Neuronal stem cell (in vitro differentiated cells): ENCODE data around the gene RNF157.

ENCODE experiments used
- DNase-seq: peaks from one replicate; pipeline ENCODE4 v3.0.0-alpha.2; 2013; ENCODE audit warnings: low spot score
- H2AFZ ChIP-seq: one replicate; pipeline ENCODE4 v1.6.1; 2013; ENCODE audit warnings: mild to moderate bottlenecking, low read length, inconsistent platforms
- H2AK5ac ChIP-seq: 2 replicates; pipeline ENCODE4 v1.6.1; 2013; ENCODE audit warnings: low read depth, mild to moderate bottlenecking, inconsistent platforms, low read length, moderate library complexity, mixed read lengths
- H2BK120ac ChIP-seq: 2 replicates; pipeline ENCODE4 v1.6.1; 2013; ENCODE audit warnings: low read depth, mild to moderate bottlenecking, inconsistent platforms, low read length, moderate library complexity, mixed read lengths
- H2BK12ac ChIP-seq: one replicate; pipeline ENCODE4 v1.6.1; 2013; ENCODE audit warnings: low read length, inconsistent platforms
- H2BK15ac ChIP-seq: 2 replicates; pipeline ENCODE4 v1.6.1; 2013; ENCODE audit warnings: mild to moderate bottlenecking, low read length, inconsistent platforms, mixed read lengths
- H2BK5ac ChIP-seq: one replicate; pipeline ENCODE4 v1.6.1; 2013; ENCODE audit warnings: inconsistent platforms, mild to moderate bottlenecking, low read length, moderate library complexity
- H3K14ac ChIP-seq: one replicate; pipeline ENCODE4 v1.6.1; 2013; ENCODE audit warnings: low read length, inconsistent platforms
- H3K18ac ChIP-seq: 2 replicates; pipeline ENCODE4 v1.6.1; 2013; ENCODE audit warnings: low read length, inconsistent platforms
- H3K23ac ChIP-seq: 2 replicates; pipeline ENCODE4 v1.6.1; 2013; ENCODE audit warnings: low read depth, mild to moderate bottlenecking, mixed read lengths, low read length, inconsistent platforms; ENCODE audit not compliant: poor library complexity
- H3K27ac ChIP-seq: replicated peaks from 3 replicates; pipeline ENCODE4 v1.5.1; 2013; ENCODE audit warnings: low read length, inconsistent platforms
- H3K27me3 ChIP-seq, 3 experiments: 2 replicates each; pipeline ENCODE4 v1.6.1; 2013; ENCODE audit warnings: low read length in 3 of 3, mild to moderate bottlenecking in 2 of 3, inconsistent platforms in 1 of 3, low read depth in 1 of 3, mixed read lengths in 1 of 3, moderate library complexity in 1 of 3; ENCODE audit not compliant: control insufficient read depth in 3 of 3, insufficient read depth in 3 of 3
- H3K36me3 ChIP-seq, 2 donors: replicated peaks in 1 of 2; 2 replicates each; pipeline ENCODE4 v1.6.1; 2013; ENCODE audit warnings: low read length in 2 of 2; ENCODE audit not compliant: control insufficient read depth in 2 of 2, insufficient read depth in 2 of 2
- H3K4ac ChIP-seq: 2 replicates; pipeline ENCODE4 v1.6.1; 2013; ENCODE audit warnings: inconsistent platforms, mild to moderate bottlenecking, low read length, moderate library complexity
- H3K4me1 ChIP-seq, 2 donors: 1 replicate in 1 of 2; 2 replicates in 1 of 2; pipeline ENCODE4 v1.6.1; 2013; ENCODE audit warnings: low read length in 2 of 2, low read depth in 1 of 2; ENCODE audit not compliant: control insufficient read depth in 2 of 2, insufficient read depth in 1 of 2
- H3K4me2 ChIP-seq: one replicate; pipeline ENCODE4 v1.6.1; 2013; ENCODE audit warnings: mild to moderate bottlenecking, low read length, inconsistent platforms; ENCODE audit not compliant: insufficient read depth, poor library complexity, severe bottlenecking
- H3K4me3 ChIP-seq, 2 donors: 2 replicates each; pipeline ENCODE4 v1.5.1; 2013; ENCODE audit warnings: low read length in 2 of 2, mild to moderate bottlenecking in 2 of 2, inconsistent platforms in 1 of 2, moderate library complexity in 1 of 2
- H3K79me1 ChIP-seq: one replicate; pipeline ENCODE4 v1.6.1; 2013; ENCODE audit warnings: low read depth, mild to moderate bottlenecking, inconsistent platforms, low read length, moderate library complexity
- H3K9ac ChIP-seq: one replicate; pipeline ENCODE4 v1.6.1; 2013; ENCODE audit warnings: mild to moderate bottlenecking, low read depth, low read length, inconsistent platforms; ENCODE audit not compliant: poor library complexity
- H3K9me3 ChIP-seq, 2 donors: replicated peaks in 1 of 2; 2 replicates each; pipeline versions ENCODE3 to v1.6.1; 2013; ENCODE audit warnings: low read length in 2 of 2, mild to moderate bottlenecking in 2 of 2, inconsistent platforms in 1 of 2, low read depth in 1 of 2, mixed read lengths in 1 of 2, moderate library complexity in 1 of 2; ENCODE audit not compliant: control insufficient read depth in 2 of 2, insufficient read depth in 1 of 2
- H4K8ac ChIP-seq: one replicate; pipeline ENCODE4 v1.6.1; 2013; ENCODE audit warnings: low read depth, mild to moderate bottlenecking, inconsistent platforms, low read length, moderate library complexity
- H4K91ac ChIP-seq: one replicate; pipeline ENCODE4 v1.6.1; 2013; ENCODE audit warnings: low read length, low read depth, mild to moderate bottlenecking, inconsistent platforms; ENCODE audit not compliant: poor library complexity
- WGBS, 2 donors: extraction: QIAGEN DNeasy Blood & Tissue Kit; methylation state at CpG; one replicate each; pipeline ENCODE4 v1.1.7; 2013; ENCODE audit warnings: missing lambda C conversion rate in 2 of 2, mixed read lengths in 1 of 2; ENCODE audit not compliant: insufficient read length in 2 of 2, insufficient replicate concordance in 1 of 2; ENCODE audit errors: extremely low coverage in 2 of 2; 5-methylcytosine and 5-hydroxymethylcytosine counted together

Gene RNF157

DNA sequence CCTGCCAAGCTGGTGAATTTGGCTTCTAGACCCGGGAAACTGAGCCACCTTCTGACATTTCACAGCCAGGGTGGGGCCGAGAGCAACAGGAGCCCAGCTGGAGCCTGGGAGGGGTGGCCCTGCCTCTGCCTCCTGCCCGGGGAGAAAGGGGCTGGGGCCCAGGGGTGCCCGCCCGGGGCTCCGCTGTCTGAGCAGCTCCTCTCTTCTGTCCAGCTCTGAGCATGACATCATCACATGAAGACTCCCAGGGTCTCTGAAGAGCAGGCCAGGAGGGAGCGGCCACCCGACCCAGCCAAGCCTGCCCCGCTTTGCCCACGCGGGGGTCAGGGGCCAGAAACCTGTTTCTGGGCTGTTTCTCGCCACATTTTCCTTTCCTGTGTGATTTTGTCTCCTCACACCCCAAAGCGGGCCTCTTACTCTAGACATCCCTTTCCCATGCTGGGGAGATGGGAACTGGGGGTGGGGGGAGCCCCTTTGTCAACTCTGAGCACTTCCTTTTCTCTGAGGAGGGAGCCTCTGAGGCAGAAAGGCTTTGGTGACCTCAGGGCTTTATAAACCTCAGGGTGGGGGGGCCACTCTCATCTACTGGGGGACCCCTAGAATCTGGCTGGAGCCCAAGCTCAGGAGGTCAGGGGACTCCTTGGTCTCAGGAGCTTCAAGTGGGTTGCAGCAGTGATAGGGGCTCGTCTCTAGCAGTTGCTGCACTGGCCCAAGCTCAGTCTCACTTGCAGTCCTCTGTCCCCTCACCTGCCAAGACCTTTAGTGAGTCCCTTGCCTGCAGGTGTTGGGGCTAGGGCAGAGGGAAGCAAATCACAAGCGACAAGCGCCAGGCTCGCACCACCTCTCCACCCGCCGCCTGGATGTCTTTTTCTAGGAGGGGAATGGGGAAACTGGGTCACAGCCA lies 32.5 kb upstream of the RNF157 start:
- H2AK5ac ChIP-seq, result peak overlapping the region; percentile 81
- H3K4me2 ChIP-seq, result no peak overlapping the region
- H3K27ac ChIP-seq, result no peak overlapping the region
- peaks cover 18 to 21% of the 10 kb centered on the region in 2 donors for H3K4me1 ChIP-seq
- no peak overlapping the region for H3K4ac ChIP-seq
- peak overlapping the region; percentile 17 for H4K8ac ChIP-seq
- no peak overlapping the region for H3K14ac ChIP-seq
- H2AFZ ChIP-seq, result no peak overlapping the region
- H3K36me3 ChIP-seq, result peaks cover 12 to 45% of the 10 kb centered on the region in 2 donors
- no peak overlapping the region for H3K9ac ChIP-seq
- no CpG with 5 or more reads among the region's 19 CpGs for WGBS, 2 donors
- H3K79me1 ChIP-seq, result peaks cover 19% of the 10 kb centered on the region
- H2BK120ac ChIP-seq, result no peak overlapping the region
- peaks cover 0 to 5% of the 10 kb centered on the region in 2 donors for H3K9me3 ChIP-seq
- peak overlapping the region; percentile 39 for H2BK5ac ChIP-seq
- H3K23ac ChIP-seq, result peak overlapping the region; percentile 75
- no peak overlapping the region for H2BK15ac ChIP-seq
- no peak overlapping the region for H4K91ac ChIP-seq
- DNase-seq, result no peak
- H3K27me3 ChIP-seq, result no peaks in the 10 kb centered on the region
- peak overlapping the region; percentile 65 for H3K18ac ChIP-seq
- H3K4me3 ChIP-seq, result no peak overlapping the region
- no peak overlapping the region for H2BK12ac ChIP-seq

DNA sequence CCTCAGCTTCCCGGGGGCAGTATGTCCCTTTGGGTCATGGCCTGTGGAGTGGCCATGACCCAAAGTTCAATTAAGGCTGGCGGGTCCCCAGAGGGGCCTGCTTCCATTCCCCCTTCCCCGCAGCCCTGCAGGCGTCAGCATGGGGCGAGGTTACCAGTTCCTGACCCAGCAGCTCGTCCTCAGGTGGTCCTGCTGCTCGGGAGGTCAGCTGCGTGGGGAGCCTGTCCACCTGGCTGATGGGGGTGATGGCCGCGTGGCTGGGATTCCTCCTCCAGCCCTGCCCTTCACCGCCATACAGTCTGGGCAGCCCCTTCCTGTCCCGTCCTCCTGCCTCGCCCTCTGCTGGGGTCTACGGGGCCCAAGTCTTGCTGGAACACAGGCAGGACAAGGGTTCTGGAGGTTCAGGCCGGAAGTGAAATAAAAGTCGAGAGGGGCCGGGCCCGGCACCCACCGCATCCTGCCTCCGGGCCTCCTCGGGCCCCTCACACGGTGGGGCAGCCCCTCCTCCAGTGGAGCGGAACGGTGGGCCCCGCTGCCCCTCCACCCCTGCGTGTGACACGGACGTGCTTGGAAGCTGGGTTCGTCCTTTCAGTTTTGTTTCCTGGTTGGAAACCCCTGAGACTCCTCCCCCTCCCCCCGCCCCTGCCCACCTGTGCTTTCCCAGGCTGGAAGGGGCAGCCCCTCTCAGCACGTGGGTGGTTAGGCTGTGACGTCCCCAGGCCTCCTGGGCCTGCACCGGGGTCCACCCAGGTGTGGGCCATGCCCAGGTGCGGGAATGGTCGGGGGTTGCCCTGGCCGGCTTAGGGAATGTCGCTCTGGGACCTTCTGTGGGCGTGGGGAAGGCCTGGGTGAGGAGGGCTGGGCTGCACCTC lies 31.6 kb upstream of the RNF157 start:
- no peak overlapping the region for H3K4ac ChIP-seq
- H3K27me3 ChIP-seq, result no peaks in the 10 kb centered on the region
- H3K14ac ChIP-seq, result no peak overlapping the region
- peaks cover 0 to 1% of the 10 kb centered on the region in 2 donors for H3K9me3 ChIP-seq
- no CpG with 5 or more reads among the region's 38 CpGs for WGBS, 2 donors
- peak overlapping the region; percentile 65 for H3K18ac ChIP-seq
- peaks cover 19 to 22% of the 10 kb centered on the region in 2 donors for H3K4me1 ChIP-seq
- H2BK15ac ChIP-seq, result no peak overlapping the region
- H3K79me1 ChIP-seq, result peaks cover 16% of the 10 kb centered on the region
- H2BK120ac ChIP-seq, result no peak overlapping the region
- peak overlapping the region; percentile 2 for H2BK5ac ChIP-seq
- no peak overlapping the region for H4K91ac ChIP-seq
- peak overlapping the region; percentile 50 for H3K9ac ChIP-seq
- no peak overlapping the region for H4K8ac ChIP-seq
- no peak for DNase-seq
- no peak overlapping the region for H2AFZ ChIP-seq
- H3K4me2 ChIP-seq, result no peak overlapping the region
- peak overlapping the region; percentile 75 for H3K23ac ChIP-seq
- H3K4me3 ChIP-seq, result no peak overlapping the region
- H2AK5ac ChIP-seq, result peak overlapping the region; percentile 81
- H3K36me3 ChIP-seq, result peaks cover 8 to 48% of the 10 kb centered on the region in 2 donors
- no peak overlapping the region for H2BK12ac ChIP-seq
- no peak overlapping the region for H3K27ac ChIP-seq

DNA sequence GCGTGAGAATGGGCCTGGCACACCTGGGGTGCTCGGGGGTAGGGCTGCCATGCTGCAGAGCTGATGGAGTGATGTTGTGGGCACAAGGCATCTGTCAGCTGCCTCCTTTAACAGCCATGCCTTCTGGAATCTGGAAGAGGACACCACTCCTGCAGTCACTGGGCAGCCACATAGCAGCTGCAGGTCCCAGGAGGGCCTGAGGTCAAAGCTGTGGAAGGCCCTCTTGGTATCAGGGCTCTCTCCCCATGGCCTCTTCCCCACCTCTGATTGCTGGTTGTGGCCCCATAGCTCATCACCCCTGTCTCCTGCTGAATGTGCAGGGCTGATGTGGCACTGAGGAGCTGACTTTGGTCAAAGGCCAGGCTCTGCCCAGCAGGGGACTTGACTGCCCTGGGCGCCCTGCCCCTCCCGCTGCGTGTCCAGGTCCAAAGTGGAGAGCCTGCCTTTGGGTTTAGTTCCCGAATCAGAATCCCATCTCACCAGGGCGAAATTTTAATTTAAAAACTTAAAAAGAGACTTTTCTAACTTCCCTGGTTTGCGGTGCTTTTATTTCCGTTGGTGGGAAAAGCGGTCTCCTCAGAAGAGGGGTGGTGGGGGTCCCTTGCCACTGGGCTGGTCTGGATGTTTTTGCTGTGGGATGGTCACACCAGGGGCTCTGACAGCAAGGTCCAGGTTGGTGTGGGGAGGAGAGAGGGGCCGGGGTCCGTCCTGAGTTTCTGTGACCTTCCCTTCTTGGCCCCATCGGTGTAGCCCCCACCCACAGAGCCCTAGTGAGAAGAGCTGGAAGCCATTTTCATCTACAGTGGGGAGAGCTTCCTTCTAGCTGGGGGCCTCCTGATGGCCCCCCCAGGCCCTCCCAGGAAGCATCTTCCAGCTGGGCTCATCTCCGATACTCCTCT lies 30.7 kb upstream of the RNF157 start:
- peaks cover 8 to 51% of the 10 kb centered on the region in 2 donors for H3K36me3 ChIP-seq
- peak overlapping the region; percentile 92 for H3K14ac ChIP-seq
- no peak overlapping the region for H2AFZ ChIP-seq
- peaks cover 0 to 1% of the 10 kb centered on the region in 2 donors for H3K9me3 ChIP-seq
- no peak overlapping the region for H3K4me2 ChIP-seq
- no peaks in the 10 kb centered on the region for H3K27me3 ChIP-seq
- no peak overlapping the region for H4K91ac ChIP-seq
- H3K18ac ChIP-seq, result no peak overlapping the region
- H2BK12ac ChIP-seq, result peak overlapping the region; percentile 36
- no peak for DNase-seq
- H2BK15ac ChIP-seq, result no peak overlapping the region
- peak overlapping the region; percentile 40 for H3K9ac ChIP-seq
- no peak overlapping the region for H2AK5ac ChIP-seq
- H2BK120ac ChIP-seq, result no peak overlapping the region
- peak overlapping the region; percentile 39 for H3K23ac ChIP-seq
- no peak overlapping the region for H3K27ac ChIP-seq
- H2BK5ac ChIP-seq, result no peak overlapping the region
- WGBS, 2 donors, result no CpG with 5 or more reads among the region's 14 CpGs
- peaks cover 24 to 26% of the 10 kb centered on the region in 2 donors for H3K4me1 ChIP-seq
- peaks cover 16% of the 10 kb centered on the region for H3K79me1 ChIP-seq
- H3K4me3 ChIP-seq, result peak overlapping the region in 1 of 2 donors; percentile 3
- H3K4ac ChIP-seq, result no peak overlapping the region
- H4K8ac ChIP-seq, result no peak overlapping the region
